HepG2 (cell line): ENCODE results near the gene HSPA1L. TPM values are rescaled to one million over a fixed set of nuclear protein-coding genes. Genes with fewer than 3 reads are reported as not detected.
A peak's percentile ranks its signal among the peaks of the same experiment; 100 is the strongest.

Source experiments
- ARNT ChIP-seq: fragments of 450-650 bp; IDR thresholded peaks from 2 replicates; pipeline ENCODE4 v1.6.1; 2017
- BORCS8-MEF2B ChIP-seq: sonication (generic); formaldehyde crosslinking; IDR thresholded peaks from 2 replicates; pipeline ENCODE4 v1.8.0; 2022; ENCODE audit warnings: mild to moderate bottlenecking, missing genetic modification reagents
- FOXO1 ChIP-seq: sonication (generic); formaldehyde crosslinking; IDR thresholded peaks from 2 replicates; pipeline ENCODE4 v1.4.0; 2020; ENCODE audit warnings: missing genetic modification reagents
- KDM3A ChIP-seq: IDR thresholded peaks from 2 replicates; pipeline ENCODE4 v1.6.1; 2018; ENCODE audit warnings: low read depth, missing compliant biosample characterization
- MAZ ChIP-seq, 2 experiments: sonication (generic) in 1 of 2; formaldehyde crosslinking in 1 of 2; IDR thresholded peaks; 2 replicates each; pipeline versions ENCODE4 v1.5.0 to v1.6.1; 2012 to 2020; ENCODE audit warnings: low read depth in 2 of 2, mild to moderate bottlenecking in 2 of 2, borderline replicate concordance in 1 of 2, improper control_type of control experiment in 1 of 2, low read length in 1 of 2, missing genetic modification reagents in 1 of 2, moderate library complexity in 1 of 2
- NAIF1 ChIP-seq: sonication (generic); formaldehyde crosslinking; IDR thresholded peaks from 2 replicates; pipeline ENCODE4 v1.5.0; 2020; ENCODE audit warnings: mild to moderate bottlenecking, missing genetic modification reagents, borderline replicate concordance
- PHF20 ChIP-seq: sonication (generic); formaldehyde crosslinking; IDR thresholded peaks from 2 replicates; pipeline ENCODE4 v1.5.0; 2020; ENCODE audit warnings: mild to moderate bottlenecking, missing genetic modification reagents
- RFXANK ChIP-seq: IDR thresholded peaks from 2 replicates; pipeline ENCODE4 v1.6.1; 2016
- TBP ChIP-seq: sonication (generic); formaldehyde crosslinking; IDR thresholded peaks from 2 replicates; pipeline ENCODE4 v1.5.0; 2020; ENCODE audit warnings: missing genetic modification reagents
- TOE1 ChIP-seq: sonication (generic); formaldehyde crosslinking; IDR thresholded peaks from 2 replicates; pipeline ENCODE4 v1.4.0; 2020; ENCODE audit warnings: mild to moderate bottlenecking, missing genetic modification reagents
- U2AF2 ChIP-seq: fragments of 200-400 bp; formaldehyde crosslinking; IDR thresholded peaks from 2 replicates; pipeline ENCODE4 v1.6.1; 2017; ENCODE audit warnings: low read depth, mild to moderate bottlenecking, low read length
- XBP1 ChIP-seq: sonication (generic); formaldehyde crosslinking; IDR thresholded peaks from 2 replicates; pipeline ENCODE4 v1.5.0; 2020; ENCODE audit warnings: missing genetic modification reagents
- ZKSCAN5 ChIP-seq: sonication (generic); formaldehyde crosslinking; IDR thresholded peaks from 2 replicates; pipeline ENCODE4 v1.5.1; 2020; ENCODE audit warnings: mild to moderate bottlenecking, missing genetic modification reagents
- ZNF136 ChIP-seq: sonication (generic); formaldehyde crosslinking; IDR thresholded peaks from 2 replicates; pipeline ENCODE4 v1.8.1; 2022; ENCODE audit warnings: low read depth, mild to moderate bottlenecking, moderate library complexity, missing genetic modification reagents
- ZNF343 ChIP-seq: sonication (generic); formaldehyde crosslinking; IDR thresholded peaks from 2 replicates; pipeline ENCODE4 v1.4.0; 2020; ENCODE audit warnings: mild to moderate bottlenecking, missing genetic modification reagents
- polyA plus RNA-seq, 8 experiments: library from polyadenylated mRNA; depleted of rRNA in 3 of 8; stranded (reverse) in 7 of 8; unstranded in 1 of 8; fragments of >200 nt; fragmentation: Illumina TruSeq in 4 of 8; extraction: Trizol in 4 of 8; gene quantifications; 2 replicates each; pipeline versions ENCODE4 v1.2.1 to v1.2.3, GENCODE V29; 2011 to 2016; ENCODE audit warnings: low read depth in 4 of 8, missing spikeins in 1 of 8, mixed read lengths in 1 of 8; ENCODE audit not compliant: insufficient read depth in 1 of 8
- total RNA-seq, 5 experiments: library from RNA; depleted of rRNA; stranded (reverse); fragments of >200 nt; fragmentation: Illumina TruSeq; extraction: Trizol; gene quantifications; 2 replicates each; pipeline ENCODE4 v1.2.3, GENCODE V29; 2016; ENCODE audit warnings: low read depth in 1 of 5
- TF ChIP-seq, protein P1 (sequence below): sonication (generic); formaldehyde crosslinking; IDR thresholded peaks from 2 replicates; pipeline ENCODE4 v1.5.0; 2020; ENCODE audit warnings: mild to moderate bottlenecking, missing genetic modification reagents
- TF ChIP-seq, protein P2 (sequence below): sonication (generic); formaldehyde crosslinking; conservative IDR thresholded peaks from 2 replicates; pipeline ENCODE4 v1.8.0; 2022; ENCODE audit warnings: missing genetic modification reagents
- TF ChIP-seq, protein P3 (sequence below): sonication (generic); formaldehyde crosslinking; IDR thresholded peaks from 2 replicates; pipeline ENCODE4 v1.5.0; 2020; ENCODE audit warnings: missing genetic modification reagents

Gene HSPA1L
- total and polyA plus RNA-seq, 2 of the 13 experiments (the other 11 are each of a cell fraction or from before 2014, with no cell fraction given) = 0.55 to 1.0 TPM

DNA sequence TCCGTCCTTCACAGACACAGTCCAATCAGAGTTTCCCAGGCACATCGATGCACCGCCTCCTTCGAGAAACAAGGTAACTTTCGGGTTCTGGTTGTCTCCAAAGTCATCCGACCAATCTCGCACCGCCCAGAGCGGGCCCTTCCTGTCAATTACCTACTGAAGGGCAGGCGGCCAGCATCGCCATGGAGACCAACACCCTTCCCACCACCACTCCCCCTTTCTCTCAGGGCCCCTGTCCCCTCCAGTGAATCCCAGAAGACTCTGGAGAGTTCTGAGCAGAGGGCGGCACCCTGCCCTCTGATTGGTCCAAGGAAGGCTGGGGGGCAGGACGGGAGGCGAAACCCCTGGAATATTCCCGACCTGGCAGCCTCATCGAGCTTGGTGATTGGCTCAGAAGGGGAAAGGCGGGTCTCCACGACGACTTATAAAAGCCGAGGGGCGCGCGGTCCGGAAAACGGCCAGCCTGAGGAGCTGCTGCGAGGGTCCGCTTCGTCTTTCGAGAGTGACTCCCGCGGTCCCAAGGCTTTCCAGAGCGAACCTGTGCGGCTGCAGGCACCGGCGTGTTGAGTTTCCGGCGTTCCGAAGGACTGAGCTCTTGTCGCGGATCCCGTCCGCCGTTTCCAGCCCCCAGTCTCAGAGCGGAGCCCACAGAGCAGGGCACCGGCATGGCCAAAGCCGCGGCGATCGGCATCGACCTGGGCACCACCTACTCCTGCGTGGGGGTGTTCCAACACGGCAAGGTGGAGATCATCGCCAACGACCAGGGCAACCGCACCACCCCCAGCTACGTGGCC lies 12.4 kb upstream of the HSPA1L start, which contains the start of gene HSPA1B (continued):
- TF ChIP-seq, protein P1, sequence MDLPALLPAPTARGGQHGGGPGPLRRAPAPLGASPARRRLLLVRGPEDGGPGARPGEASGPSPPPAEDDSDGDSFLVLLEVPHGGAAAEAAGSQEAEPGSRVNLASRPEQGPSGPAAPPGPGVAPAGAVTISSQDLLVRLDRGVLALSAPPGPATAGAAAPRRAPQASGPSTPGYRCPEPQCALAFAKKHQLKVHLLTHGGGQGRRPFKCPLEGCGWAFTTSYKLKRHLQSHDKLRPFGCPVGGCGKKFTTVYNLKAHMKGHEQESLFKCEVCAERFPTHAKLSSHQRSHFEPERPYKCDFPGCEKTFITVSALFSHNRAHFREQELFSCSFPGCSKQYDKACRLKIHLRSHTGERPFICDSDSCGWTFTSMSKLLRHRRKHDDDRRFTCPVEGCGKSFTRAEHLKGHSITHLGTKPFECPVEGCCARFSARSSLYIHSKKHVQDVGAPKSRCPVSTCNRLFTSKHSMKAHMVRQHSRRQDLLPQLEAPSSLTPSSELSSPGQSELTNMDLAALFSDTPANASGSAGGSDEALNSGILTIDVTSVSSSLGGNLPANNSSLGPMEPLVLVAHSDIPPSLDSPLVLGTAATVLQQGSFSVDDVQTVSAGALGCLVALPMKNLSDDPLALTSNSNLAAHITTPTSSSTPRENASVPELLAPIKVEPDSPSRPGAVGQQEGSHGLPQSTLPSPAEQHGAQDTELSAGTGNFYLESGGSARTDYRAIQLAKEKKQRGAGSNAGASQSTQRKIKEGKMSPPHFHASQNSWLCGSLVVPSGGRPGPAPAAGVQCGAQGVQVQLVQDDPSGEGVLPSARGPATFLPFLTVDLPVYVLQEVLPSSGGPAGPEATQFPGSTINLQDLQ = no peak; the same call in 1 of the 2 replicates
- 0 out of 2 replicates have a peak, but pooled peaks have one; percentile 38 for TF ChIP-seq PHF20 (CRISPR knock-in tag)
- TF ChIP-seq NAIF1 (CRISPR knock-in tag) = peak; percentile 63; the same call in 1 of the 2 replicates
- TF ChIP-seq, protein P2, sequence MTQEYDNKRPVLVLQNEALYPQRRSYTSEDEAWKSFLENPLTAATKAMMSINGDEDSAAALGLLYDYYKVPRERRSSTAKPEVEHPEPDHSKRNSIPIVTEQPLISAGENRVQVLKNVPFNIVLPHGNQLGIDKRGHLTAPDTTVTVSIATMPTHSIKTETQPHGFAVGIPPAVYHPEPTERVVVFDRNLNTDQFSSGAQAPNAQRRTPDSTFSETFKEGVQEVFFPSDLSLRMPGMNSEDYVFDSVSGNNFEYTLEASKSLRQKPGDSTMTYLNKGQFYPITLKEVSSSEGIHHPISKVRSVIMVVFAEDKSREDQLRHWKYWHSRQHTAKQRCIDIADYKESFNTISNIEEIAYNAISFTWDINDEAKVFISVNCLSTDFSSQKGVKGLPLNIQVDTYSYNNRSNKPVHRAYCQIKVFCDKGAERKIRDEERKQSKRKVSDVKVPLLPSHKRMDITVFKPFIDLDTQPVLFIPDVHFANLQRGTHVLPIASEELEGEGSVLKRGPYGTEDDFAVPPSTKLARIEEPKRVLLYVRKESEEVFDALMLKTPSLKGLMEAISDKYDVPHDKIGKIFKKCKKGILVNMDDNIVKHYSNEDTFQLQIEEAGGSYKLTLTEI (CRISPR knock-in tag) = no peak
- TF ChIP-seq XBP1 (CRISPR knock-in tag) = peak; percentile 74; the same call in 1 of the 2 replicates
- TF ChIP-seq RFXANK (CRISPR knock-in tag) = peak; percentile 92; the same call in 1 of the 2 replicates
- TF ChIP-seq KDM3A (CRISPR knock-in tag) = peak; percentile 48; the same call in 1 of the 2 replicates
- TF ChIP-seq MAZ (IDR thresholded peaks at IDR 0.05; ENCODE audit: borderline replicate concordance, low read depth, low read length) = peak; percentile 67; the same call in 1 of the 2 replicates
- TF ChIP-seq MAZ (CRISPR knock-in tag; IDR thresholded peaks at IDR 0.05; ENCODE audit: low read depth) = peak; percentile 74
- TF ChIP-seq ZNF136 (CRISPR knock-in tag) = 0 out of 2 replicates have a peak, but pooled peaks have one; percentile 83
- TF ChIP-seq TBP (CRISPR knock-in tag) = no peak
- TF ChIP-seq U2AF2 = peak; percentile 79
- TF ChIP-seq ZNF343 (CRISPR knock-in tag) = peak; percentile 78
- 0 out of 2 replicates have a peak, but pooled peaks have one; percentile 34 for TF ChIP-seq ZKSCAN5
- TF ChIP-seq ARNT = no peak
- peak; percentile 76 for TF ChIP-seq FOXO1 (CRISPR knock-in tag)
- TF ChIP-seq, protein P3, sequence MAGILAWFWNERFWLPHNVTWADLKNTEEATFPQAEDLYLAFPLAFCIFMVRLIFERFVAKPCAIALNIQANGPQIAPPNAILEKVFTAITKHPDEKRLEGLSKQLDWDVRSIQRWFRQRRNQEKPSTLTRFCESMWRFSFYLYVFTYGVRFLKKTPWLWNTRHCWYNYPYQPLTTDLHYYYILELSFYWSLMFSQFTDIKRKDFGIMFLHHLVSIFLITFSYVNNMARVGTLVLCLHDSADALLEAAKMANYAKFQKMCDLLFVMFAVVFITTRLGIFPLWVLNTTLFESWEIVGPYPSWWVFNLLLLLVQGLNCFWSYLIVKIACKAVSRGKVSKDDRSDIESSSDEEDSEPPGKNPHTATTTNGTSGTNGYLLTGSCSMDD (CRISPR knock-in tag) = no peak
- 0 out of 2 replicates have a peak, but pooled peaks have one; percentile 72 for TF ChIP-seq TOE1 (CRISPR knock-in tag)
- TF ChIP-seq BORCS8-MEF2B = peak; percentile 61; the same call in 1 of the 2 replicates
